ENCODE data around the gene OTUB2.

The OTUB2 gene

GRCh38 chr14:94004015-94004414 is 22.1 kb upstream of the OTUB2 start:
- H3K36me3 ChIP-seq (ENCODE audit: control insufficient read depth in 1 of 2, insufficient read depth in 2 of 2, low read length in 2 of 2): no peaks in the 10 kb centered on the region
- H3K9me3 ChIP-seq (ENCODE audit: control insufficient read depth in 1 of 2, low read length in 2 of 2): no peaks in the 10 kb centered on the region
- H3K9ac ChIP-seq (ENCODE audit: low read depth in 1 of 2, low read length in 2 of 2): no peak overlapping the region
- no peak overlapping the region for H3K4me3 ChIP-seq (ENCODE audit: low read depth in 1 of 2, low read length in 2 of 2)
- H3K27ac ChIP-seq (ENCODE audit: low read depth, low read length): no peak overlapping the region
- H3K4me1 ChIP-seq (ENCODE audit: control insufficient read depth in 1 of 2, insufficient read depth in 2 of 2, low read length in 2 of 2): peaks cover 0 to 5% of the 10 kb centered on the region in 2 donors
- H3K27me3 ChIP-seq (ENCODE audit: control insufficient read depth in 1 of 2, insufficient read depth in 2 of 2, low read length in 2 of 2): no peaks in the 10 kb centered on the region

DNA sequence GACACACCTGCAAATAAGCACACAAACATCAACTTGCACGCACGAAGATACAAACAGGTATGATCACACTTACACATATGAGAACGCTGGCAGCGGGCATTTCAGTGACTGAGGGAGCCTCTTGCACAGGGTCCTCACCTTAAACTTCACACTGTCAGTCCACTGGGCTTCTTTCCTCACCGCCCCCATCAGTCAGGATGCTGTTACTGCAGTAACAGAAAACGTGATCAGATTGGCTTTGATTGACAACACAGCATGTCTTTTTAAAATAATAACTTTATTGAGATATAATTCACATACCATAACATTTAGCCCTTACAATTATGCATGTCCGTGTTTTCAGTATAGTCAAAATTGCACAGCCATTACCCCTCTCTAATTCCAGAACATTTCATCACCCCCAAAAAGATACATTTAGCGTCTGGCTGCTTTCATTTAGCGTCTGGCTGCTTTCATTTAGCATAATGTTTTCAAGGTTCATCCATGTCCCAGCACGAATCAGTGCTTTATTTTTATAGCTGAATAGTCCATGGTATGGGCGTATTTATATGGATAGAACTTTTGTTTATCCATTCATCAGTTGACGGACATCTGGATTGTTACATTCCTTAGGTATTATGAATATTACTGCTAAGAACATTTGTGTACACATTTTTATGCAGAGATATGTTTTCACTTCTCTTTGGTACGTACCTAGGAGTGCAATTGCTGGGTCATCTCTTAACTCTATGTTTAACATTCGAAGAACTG is 20.6 kb upstream of the OTUB2 start:
- H3K4me1 ChIP-seq (ENCODE audit: control insufficient read depth in 1 of 2, insufficient read depth in 2 of 2, low read length in 2 of 2): peaks cover 0 to 5% of the 10 kb centered on the region in 2 donors
- H3K4me3 ChIP-seq (ENCODE audit: low read depth in 1 of 2, low read length in 2 of 2): no peak overlapping the region
- no peaks in the 10 kb centered on the region for H3K9me3 ChIP-seq (ENCODE audit: control insufficient read depth in 1 of 2, low read length in 2 of 2)
- H3K27ac ChIP-seq (ENCODE audit: low read depth, low read length): no peak overlapping the region
- H3K27me3 ChIP-seq (ENCODE audit: control insufficient read depth in 1 of 2, insufficient read depth in 2 of 2, low read length in 2 of 2): no peaks in the 10 kb centered on the region
- no peaks in the 10 kb centered on the region for H3K36me3 ChIP-seq (ENCODE audit: control insufficient read depth in 1 of 2, insufficient read depth in 2 of 2, low read length in 2 of 2)
- no peak overlapping the region for H3K9ac ChIP-seq (ENCODE audit: low read depth in 1 of 2, low read length in 2 of 2)

DNA sequence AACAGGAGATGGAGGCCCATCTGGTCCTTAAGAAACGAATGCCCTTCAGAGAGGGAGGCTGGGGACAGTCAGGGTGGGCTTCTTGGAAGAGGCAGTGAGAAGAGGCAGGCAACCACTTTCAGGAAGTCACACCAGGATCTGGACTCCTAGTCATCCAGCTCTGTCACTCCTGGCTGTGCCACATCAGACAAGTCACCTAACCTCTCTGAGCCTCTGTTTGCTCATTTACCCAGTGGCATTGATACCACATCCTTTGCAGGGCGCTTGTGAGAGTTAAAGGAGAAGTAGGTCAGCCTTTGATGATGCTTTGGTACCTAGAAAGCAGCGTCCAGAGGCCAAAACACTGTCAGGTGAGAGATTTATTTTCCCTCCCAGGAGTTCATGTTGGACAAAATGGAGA is 17.9 kb upstream of the OTUB2 start:
- no peaks in the 10 kb centered on the region for H3K27me3 ChIP-seq (ENCODE audit: control insufficient read depth in 1 of 2, insufficient read depth in 2 of 2, low read length in 2 of 2)
- no peak overlapping the region for H3K9ac ChIP-seq (ENCODE audit: low read depth in 1 of 2, low read length in 2 of 2)
- H3K36me3 ChIP-seq (ENCODE audit: control insufficient read depth in 1 of 2, insufficient read depth in 2 of 2, low read length in 2 of 2): no peaks in the 10 kb centered on the region
- no peak overlapping the region for H3K4me3 ChIP-seq (ENCODE audit: low read depth in 1 of 2, low read length in 2 of 2)
- no peaks in the 10 kb centered on the region for H3K9me3 ChIP-seq (ENCODE audit: control insufficient read depth in 1 of 2, low read length in 2 of 2)
- H3K27ac ChIP-seq (ENCODE audit: low read depth, low read length): no peak overlapping the region
- H3K4me1 ChIP-seq (ENCODE audit: control insufficient read depth in 1 of 2, insufficient read depth in 2 of 2, low read length in 2 of 2): peaks cover 0 to 6% of the 10 kb centered on the region in 2 donors

DNA sequence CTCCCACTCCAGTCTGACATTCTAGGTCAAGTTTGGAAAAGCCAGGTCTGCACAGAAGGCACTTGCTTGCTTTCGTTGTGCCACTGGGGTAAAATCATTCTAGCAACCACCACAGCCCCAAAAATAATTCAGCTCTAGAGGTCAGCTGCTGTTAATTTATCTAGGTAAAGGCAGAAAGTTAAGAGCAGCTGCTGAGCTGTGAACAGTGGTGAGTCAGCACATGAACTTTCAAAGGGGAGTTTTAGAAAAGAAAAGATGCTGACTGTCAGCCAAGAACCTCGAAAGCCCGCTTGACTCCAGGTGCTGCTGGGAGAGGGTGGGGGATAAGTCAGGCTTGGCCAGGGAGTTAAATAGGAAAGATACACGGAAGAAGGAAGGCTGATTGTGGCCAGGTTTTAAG is 16.4 kb upstream of the OTUB2 start:
- Histone ChIP-seq H3K4me1 (ENCODE audit: control insufficient read depth in 1 of 2, insufficient read depth in 2 of 2, low read length in 2 of 2) (peaks cover 0 to 6% of the 10 kb centered on the region in 2 donors), H3K27me3 (ENCODE audit: control insufficient read depth in 1 of 2, insufficient read depth in 2 of 2, low read length in 2 of 2) (no peaks in the 10 kb centered on the region), H3K9me3 (ENCODE audit: control insufficient read depth in 1 of 2, low read length in 2 of 2) (no peaks in the 10 kb centered on the region), H3K4me3 (ENCODE audit: low read depth in 1 of 2, low read length in 2 of 2) (no peak overlapping the region), H3K9ac (ENCODE audit: low read depth in 1 of 2, low read length in 2 of 2) (no peak overlapping the region), H3K27ac (ENCODE audit: low read depth, low read length) (no peak overlapping the region), H3K36me3 (ENCODE audit: control insufficient read depth in 1 of 2, insufficient read depth in 2 of 2, low read length in 2 of 2) (no peaks in the 10 kb centered on the region)

DNA sequence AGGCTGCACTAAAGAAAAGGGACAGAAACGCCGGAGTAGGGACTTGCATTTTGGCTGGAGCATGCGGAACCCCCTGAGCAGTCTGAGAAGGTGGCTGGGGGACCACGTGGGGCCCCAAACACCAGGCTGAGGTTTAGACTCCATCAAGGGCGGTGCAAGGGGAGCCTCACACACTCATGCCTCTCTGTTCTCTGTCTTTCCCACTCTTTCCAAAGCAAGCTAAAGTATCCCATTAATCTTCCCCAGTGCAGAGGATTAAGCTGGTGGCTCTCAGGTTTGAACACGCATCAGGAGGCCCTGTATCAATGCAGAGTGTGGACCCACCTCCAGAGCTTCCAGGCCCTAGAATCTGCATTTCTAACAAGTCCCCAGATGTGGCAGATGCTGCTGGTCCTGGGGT is 15.5 kb upstream of the OTUB2 start:
- peaks cover 0 to 6% of the 10 kb centered on the region in 2 donors for H3K4me1 ChIP-seq (ENCODE audit: control insufficient read depth in 1 of 2, insufficient read depth in 2 of 2, low read length in 2 of 2)
- H3K9ac ChIP-seq (ENCODE audit: low read depth in 1 of 2, low read length in 2 of 2): no peak overlapping the region
- no peak overlapping the region for H3K27ac ChIP-seq (ENCODE audit: low read depth, low read length)
- H3K36me3 ChIP-seq (ENCODE audit: control insufficient read depth in 1 of 2, insufficient read depth in 2 of 2, low read length in 2 of 2): no peaks in the 10 kb centered on the region
- H3K9me3 ChIP-seq (ENCODE audit: control insufficient read depth in 1 of 2, low read length in 2 of 2): no peaks in the 10 kb centered on the region
- no peaks in the 10 kb centered on the region for H3K27me3 ChIP-seq (ENCODE audit: control insufficient read depth in 1 of 2, insufficient read depth in 2 of 2, low read length in 2 of 2)
- H3K4me3 ChIP-seq (ENCODE audit: low read depth in 1 of 2, low read length in 2 of 2): no peak overlapping the region

- Histone ChIP-seq H3K27ac (ENCODE audit: low read depth, low read length) (no peak overlapping the region), H3K4me1 (ENCODE audit: control insufficient read depth in 1 of 2, insufficient read depth in 2 of 2, low read length in 2 of 2) (peaks cover 0 to 6% of the 10 kb centered on the region in 2 donors), H3K27me3 (ENCODE audit: control insufficient read depth in 1 of 2, insufficient read depth in 2 of 2, low read length in 2 of 2) (no peaks in the 10 kb centered on the region), H3K4me3 (ENCODE audit: low read depth in 1 of 2, low read length in 2 of 2) (no peak overlapping the region), H3K9ac (ENCODE audit: low read depth in 1 of 2, low read length in 2 of 2) (no peak overlapping the region), H3K36me3 (ENCODE audit: control insufficient read depth in 1 of 2, insufficient read depth in 2 of 2, low read length in 2 of 2) (no peaks in the 10 kb centered on the region), H3K9me3 (ENCODE audit: control insufficient read depth in 1 of 2, low read length in 2 of 2) (no peaks in the 10 kb centered on the region)
These were observed 14.3 kb upstream of the OTUB2 start for GRCh38 chr14:94011795-94012194.

DNA sequence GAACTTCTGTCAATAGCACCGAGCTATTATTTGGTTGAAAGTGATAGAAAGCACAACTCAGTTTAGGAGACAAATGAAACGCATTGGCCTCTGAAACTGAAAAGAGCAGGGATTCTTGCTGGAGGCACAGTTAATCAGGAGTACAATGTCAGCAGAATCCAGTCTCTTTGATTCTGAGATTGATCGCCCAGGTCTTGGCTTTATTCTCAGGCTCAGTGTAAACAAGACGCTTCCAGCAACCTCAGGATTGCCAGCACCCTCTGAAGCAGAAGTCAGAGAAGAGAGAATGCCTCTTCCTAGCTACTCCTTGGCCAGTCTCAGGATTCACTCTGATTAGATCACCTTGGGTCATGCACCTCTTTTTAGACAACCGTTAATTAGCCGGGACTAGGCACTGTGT is 11.8 kb upstream of the OTUB2 start:
- Histone ChIP-seq H3K27me3 (ENCODE audit: control insufficient read depth in 1 of 2, insufficient read depth in 2 of 2, low read length in 2 of 2) (no peaks in the 10 kb centered on the region), H3K4me3 (ENCODE audit: low read depth in 1 of 2, low read length in 2 of 2) (no peak overlapping the region), H3K27ac (ENCODE audit: low read depth, low read length) (no peak overlapping the region), H3K36me3 (ENCODE audit: control insufficient read depth in 1 of 2, insufficient read depth in 2 of 2, low read length in 2 of 2) (no peaks in the 10 kb centered on the region), H3K4me1 (ENCODE audit: control insufficient read depth in 1 of 2, insufficient read depth in 2 of 2, low read length in 2 of 2) (peaks cover 0 to 6% of the 10 kb centered on the region in 2 donors), H3K9me3 (ENCODE audit: control insufficient read depth in 1 of 2, low read length in 2 of 2) (no peaks in the 10 kb centered on the region), H3K9ac (ENCODE audit: low read depth in 1 of 2, low read length in 2 of 2) (no peak overlapping the region)

- H3K36me3 ChIP-seq (ENCODE audit: control insufficient read depth in 1 of 2, insufficient read depth in 2 of 2, low read length in 2 of 2): no peaks in the 10 kb centered on the region
- H3K27ac ChIP-seq (ENCODE audit: low read depth, low read length): no peak overlapping the region
- H3K9ac ChIP-seq (ENCODE audit: low read depth in 1 of 2, low read length in 2 of 2): no peak overlapping the region
- H3K9me3 ChIP-seq (ENCODE audit: control insufficient read depth in 1 of 2, low read length in 2 of 2): no peaks in the 10 kb centered on the region
- H3K27me3 ChIP-seq (ENCODE audit: control insufficient read depth in 1 of 2, insufficient read depth in 2 of 2, low read length in 2 of 2): no peaks in the 10 kb centered on the region
- H3K4me3 ChIP-seq (ENCODE audit: low read depth in 1 of 2, low read length in 2 of 2): no peak overlapping the region
- H3K4me1 ChIP-seq (ENCODE audit: control insufficient read depth in 1 of 2, insufficient read depth in 2 of 2, low read length in 2 of 2): peaks cover 0 to 6% of the 10 kb centered on the region in 2 donors
These were observed 10.9 kb upstream of the OTUB2 start for GRCh38 chr14:94015223-94015622.

DNA sequence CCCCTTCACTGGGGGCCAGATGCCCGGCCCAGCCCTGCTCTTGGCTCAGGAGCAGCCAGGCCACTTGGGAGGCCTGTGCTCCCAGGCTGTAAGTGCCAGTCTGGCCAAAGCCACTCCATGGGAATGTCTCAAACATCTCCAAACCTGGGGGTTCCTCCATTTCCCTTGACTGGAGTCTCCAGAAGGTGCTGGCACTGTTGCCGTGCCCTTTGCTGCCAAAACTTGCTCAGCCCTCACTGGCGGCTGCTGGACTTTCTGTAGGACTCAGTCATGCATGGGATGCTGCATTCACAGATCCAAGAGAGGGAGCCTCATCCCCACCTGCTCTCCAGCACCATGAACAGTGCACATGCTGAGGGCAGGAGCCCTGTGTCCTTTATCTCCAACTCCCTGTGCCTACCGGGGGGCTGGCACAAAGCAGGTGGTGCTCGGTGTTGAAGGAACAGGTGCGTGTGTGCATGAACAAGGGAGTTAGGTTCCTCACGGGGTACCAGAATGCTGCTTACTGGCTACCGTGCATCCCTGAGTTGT is 9.6 kb upstream of the OTUB2 start:
- no peaks in the 10 kb centered on the region for H3K27me3 ChIP-seq (ENCODE audit: control insufficient read depth in 1 of 2, insufficient read depth in 2 of 2, low read length in 2 of 2)
- H3K27ac ChIP-seq (ENCODE audit: low read depth, low read length): no peak overlapping the region
- peaks cover 0 to 4% of the 10 kb centered on the region in 2 donors for H3K4me1 ChIP-seq (ENCODE audit: control insufficient read depth in 1 of 2, insufficient read depth in 2 of 2, low read length in 2 of 2)
- no peak overlapping the region for H3K9ac ChIP-seq (ENCODE audit: low read depth in 1 of 2, low read length in 2 of 2)
- no peaks in the 10 kb centered on the region for H3K9me3 ChIP-seq (ENCODE audit: control insufficient read depth in 1 of 2, low read length in 2 of 2)
- H3K4me3 ChIP-seq (ENCODE audit: low read depth in 1 of 2, low read length in 2 of 2): no peak overlapping the region
- no peaks in the 10 kb centered on the region for H3K36me3 ChIP-seq (ENCODE audit: control insufficient read depth in 1 of 2, insufficient read depth in 2 of 2, low read length in 2 of 2)

DNA sequence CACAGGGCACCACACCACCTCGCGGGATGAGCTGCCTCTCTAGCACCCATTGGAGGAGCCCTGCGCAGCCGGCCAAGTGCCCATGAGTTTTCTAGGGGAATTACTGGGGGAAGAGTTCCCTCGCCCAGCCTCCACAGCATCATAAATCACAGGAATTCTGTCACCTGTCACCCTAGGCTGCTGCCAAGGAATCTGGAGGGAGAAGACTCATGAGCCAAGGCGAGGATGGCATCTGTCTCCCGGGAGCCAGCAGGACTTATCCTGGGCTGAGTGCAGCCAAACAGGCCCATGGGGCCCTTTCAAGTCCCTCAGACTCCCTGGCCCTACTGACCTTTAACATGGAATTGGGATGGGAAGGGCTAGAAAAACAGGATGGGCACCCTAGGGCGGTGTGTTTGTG is 7.8 kb upstream of the OTUB2 start:
- H3K36me3 ChIP-seq (ENCODE audit: control insufficient read depth in 1 of 2, insufficient read depth in 2 of 2, low read length in 2 of 2): no peaks in the 10 kb centered on the region
- peaks cover 0 to 8% of the 10 kb centered on the region in 2 donors for H3K4me1 ChIP-seq (ENCODE audit: control insufficient read depth in 1 of 2, insufficient read depth in 2 of 2, low read length in 2 of 2)

More for the DNA sequence above, 7.8 kb upstream of the OTUB2 start:
- H3K27ac ChIP-seq (ENCODE audit: low read depth, low read length): no peak overlapping the region
- H3K9me3 ChIP-seq (ENCODE audit: control insufficient read depth in 1 of 2, low read length in 2 of 2): no peaks in the 10 kb centered on the region
- H3K4me3 ChIP-seq (ENCODE audit: low read depth in 1 of 2, low read length in 2 of 2): no peak overlapping the region
- H3K27me3 ChIP-seq (ENCODE audit: control insufficient read depth in 1 of 2, insufficient read depth in 2 of 2, low read length in 2 of 2): no peaks in the 10 kb centered on the region
- no peak overlapping the region for H3K9ac ChIP-seq (ENCODE audit: low read depth in 1 of 2, low read length in 2 of 2)

Measured in duodenal mucosa (tissue), 2 donors.